ENCODE results near the gene MYOG. TPM values are rescaled to one million over a fixed set of nuclear protein-coding genes. Genes with fewer than 3 reads are reported as not detected.

Gene MYOG
- total RNA-seq, 1 experiment from 2014 or later: not detected

DNA sequence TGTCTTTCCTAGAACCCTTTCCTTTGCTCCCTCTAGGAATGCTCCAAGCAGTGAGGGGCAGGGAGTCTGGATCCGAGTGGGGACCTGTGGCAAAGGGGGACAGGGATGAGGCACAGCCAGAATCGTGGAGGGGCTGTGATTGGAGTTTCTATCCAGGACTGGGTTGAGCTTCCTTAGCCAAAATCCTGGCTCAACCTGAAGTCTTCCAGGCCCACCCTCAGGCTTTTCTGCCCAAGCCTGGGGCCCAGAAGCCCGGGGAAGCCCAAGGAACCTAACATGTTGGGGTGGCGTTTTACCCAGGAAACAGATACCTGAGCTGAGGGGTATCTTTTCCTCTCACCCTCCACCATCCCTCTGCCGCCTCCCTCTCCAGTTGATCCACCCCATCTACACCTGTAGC, 5.4 kb downstream of the MYOG start:
- Mint-ChIP-seq H3K27me3 (ENCODE audit: insufficient read depth, unreplicated experiment) (no peaks in the 10 kb centered on the region), H3K9me3 (ENCODE audit: unreplicated experiment) (no peaks in the 10 kb centered on the region), H3K4me1 (ENCODE audit: low read depth, unreplicated experiment) (no peaks in the 10 kb centered on the region), H3K27ac (ENCODE audit: unreplicated experiment) (no peak overlapping the region), H3K4me3 (ENCODE audit: unreplicated experiment) (no peak overlapping the region), H3K36me3 (ENCODE audit: insufficient read depth, unreplicated experiment) (no peaks in the 10 kb centered on the region)
- TF ChIP-seq, protein P1, sequence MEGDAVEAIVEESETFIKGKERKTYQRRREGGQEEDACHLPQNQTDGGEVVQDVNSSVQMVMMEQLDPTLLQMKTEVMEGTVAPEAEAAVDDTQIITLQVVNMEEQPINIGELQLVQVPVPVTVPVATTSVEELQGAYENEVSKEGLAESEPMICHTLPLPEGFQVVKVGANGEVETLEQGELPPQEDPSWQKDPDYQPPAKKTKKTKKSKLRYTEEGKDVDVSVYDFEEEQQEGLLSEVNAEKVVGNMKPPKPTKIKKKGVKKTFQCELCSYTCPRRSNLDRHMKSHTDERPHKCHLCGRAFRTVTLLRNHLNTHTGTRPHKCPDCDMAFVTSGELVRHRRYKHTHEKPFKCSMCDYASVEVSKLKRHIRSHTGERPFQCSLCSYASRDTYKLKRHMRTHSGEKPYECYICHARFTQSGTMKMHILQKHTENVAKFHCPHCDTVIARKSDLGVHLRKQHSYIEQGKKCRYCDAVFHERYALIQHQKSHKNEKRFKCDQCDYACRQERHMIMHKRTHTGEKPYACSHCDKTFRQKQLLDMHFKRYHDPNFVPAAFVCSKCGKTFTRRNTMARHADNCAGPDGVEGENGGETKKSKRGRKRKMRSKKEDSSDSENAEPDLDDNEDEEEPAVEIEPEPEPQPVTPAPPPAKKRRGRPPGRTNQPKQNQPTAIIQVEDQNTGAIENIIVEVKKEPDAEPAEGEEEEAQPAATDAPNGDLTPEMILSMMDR (IDR thresholded peaks at IDR 0.05; ENCODE audit: insufficient read depth in 1 of 2, low read depth in 1 of 2, low read length in 1 of 2, severe bottlenecking in 1 of 2, unreplicated experiment in 1 of 2): no peak
- intact Hi-C loops (cut with micrococcal nuclease; ENCODE audit: unreplicated experiment): loop anchor here (5.0 kb wide), 1 partner anchor 43 kb away; no protein-coding TSS in a partner anchor
- CTCF ChIA-PET: no interaction called here
- H3K36me3 ChIP-seq (ENCODE audit: control insufficient read depth, insufficient read depth, low read length): no peaks in the 10 kb centered on the region
- POLR2A ChIA-PET: no interaction called here
- BruUV-seq (replicated peaks): no TSS peak
- no peaks in the 10 kb centered on the region for H3K9me3 ChIP-seq
- H3K4me1 ChIP-seq: no peaks in the 10 kb centered on the region
- H3K27me3 ChIP-seq (replicated peaks; ENCODE audit: control insufficient read depth, insufficient read depth, low read length): no peaks in the 10 kb centered on the region
- no peak for DNase-seq
- H3K4me3 ChIP-seq (ENCODE audit: low read depth, low read length): no peak overlapping the region

DNA sequence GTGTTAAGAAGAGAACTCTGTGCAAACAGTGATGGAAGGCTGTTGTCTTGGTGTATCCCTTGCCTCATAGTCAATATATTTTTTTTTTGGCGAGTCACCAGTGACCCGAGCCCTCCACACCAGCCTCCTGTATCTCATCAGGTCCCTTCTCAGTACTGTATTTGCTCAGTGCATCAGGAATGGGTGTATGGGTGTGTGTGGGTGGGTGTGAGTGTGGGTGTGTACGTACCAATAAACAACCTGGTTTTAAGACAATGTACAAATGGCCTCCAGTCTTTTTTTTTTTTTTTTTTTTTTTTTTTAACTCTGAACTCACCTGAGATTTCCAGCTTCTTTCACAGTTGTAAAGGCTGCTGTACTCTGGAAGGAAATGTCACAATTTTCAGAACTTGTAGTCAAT, 7.3 kb downstream of the MYOG start:
- Histone ChIP-seq H3K9me3 (no peaks in the 10 kb centered on the region), H3K27me3 (replicated peaks; ENCODE audit: control insufficient read depth, insufficient read depth, low read length) (no peaks in the 10 kb centered on the region), H3K4me3 (ENCODE audit: low read depth, low read length) (no peak overlapping the region), H3K36me3 (ENCODE audit: control insufficient read depth, insufficient read depth, low read length) (peaks cover 1% of the 10 kb centered on the region; the same call in 1 of the 2 replicates), H3K4me1 (no peaks in the 10 kb centered on the region)
- POLR2A ChIA-PET: no interaction called here
- H3K27me3 Mint-ChIP-seq (ENCODE audit: insufficient read depth, unreplicated experiment): no peaks in the 10 kb centered on the region
- no peaks in the 10 kb centered on the region for H3K36me3 Mint-ChIP-seq (ENCODE audit: insufficient read depth, unreplicated experiment)
- no peak overlapping the region for H3K4me3 Mint-ChIP-seq (ENCODE audit: unreplicated experiment)
- intact Hi-C loops (cut with micrococcal nuclease; ENCODE audit: unreplicated experiment): no loop called here
- H3K9me3 Mint-ChIP-seq (ENCODE audit: unreplicated experiment): no peaks in the 10 kb centered on the region
- BruUV-seq (replicated peaks): no TSS peak
- CTCF ChIA-PET: no interaction called here
- no peaks in the 10 kb centered on the region for H3K4me1 Mint-ChIP-seq (ENCODE audit: low read depth, unreplicated experiment)
- no peak overlapping the region for H3K27ac Mint-ChIP-seq (ENCODE audit: unreplicated experiment)
- TF ChIP-seq, protein P1 (IDR thresholded peaks at IDR 0.05; ENCODE audit: insufficient read depth in 1 of 2, low read depth in 1 of 2, low read length in 1 of 2, severe bottlenecking in 1 of 2, unreplicated experiment in 1 of 2): no peak
- no peak for DNase-seq

DNA sequence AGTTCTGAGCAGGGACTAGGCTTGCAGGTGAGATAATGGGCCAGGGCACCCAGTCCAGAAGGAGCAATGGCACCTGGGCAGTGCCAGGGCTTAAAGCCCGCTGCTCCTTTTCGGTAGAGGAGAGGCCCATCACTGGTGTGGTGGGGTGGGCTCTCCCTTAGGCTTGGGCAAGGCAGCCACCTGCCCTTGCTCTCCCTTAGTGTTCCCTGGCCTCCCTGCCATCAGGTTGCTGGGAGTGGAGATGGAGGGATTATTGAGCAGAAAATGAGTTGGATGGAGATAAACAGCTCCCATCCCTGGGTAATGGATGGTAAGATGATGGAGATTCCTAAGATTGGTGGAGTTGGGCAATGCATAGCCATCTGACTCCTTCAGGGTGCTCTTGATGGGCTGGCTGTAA, 7.9 kb downstream of the MYOG start:
- H3K9me3 Mint-ChIP-seq (ENCODE audit: unreplicated experiment): no peaks in the 10 kb centered on the region
- no peak overlapping the region for H3K4me3 Mint-ChIP-seq (ENCODE audit: unreplicated experiment)
- Histone ChIP-seq H3K4me1 (no peaks in the 10 kb centered on the region), H3K36me3 (ENCODE audit: control insufficient read depth, insufficient read depth, low read length) (peaks cover 1% of the 10 kb centered on the region; the same call in 1 of the 2 replicates), H3K27me3 (replicated peaks; ENCODE audit: control insufficient read depth, insufficient read depth, low read length) (no peaks in the 10 kb centered on the region), H3K9me3 (no peaks in the 10 kb centered on the region), H3K4me3 (ENCODE audit: low read depth, low read length) (no peak overlapping the region)
- no TSS peak for BruUV-seq (replicated peaks)
- DNase-seq: no peak
- TF ChIP-seq, protein P1 (IDR thresholded peaks at IDR 0.05; ENCODE audit: insufficient read depth in 1 of 2, low read depth in 1 of 2, low read length in 1 of 2, severe bottlenecking in 1 of 2, unreplicated experiment in 1 of 2): no peak
- H3K36me3 Mint-ChIP-seq (ENCODE audit: insufficient read depth, unreplicated experiment): no peaks in the 10 kb centered on the region
- H3K27me3 Mint-ChIP-seq (ENCODE audit: insufficient read depth, unreplicated experiment): no peaks in the 10 kb centered on the region
- no peak overlapping the region for H3K27ac Mint-ChIP-seq (ENCODE audit: unreplicated experiment)
- intact Hi-C loops (cut with micrococcal nuclease; ENCODE audit: unreplicated experiment): no loop called here
- ChIA-PET CTCF (no interaction called here), POLR2A (no interaction called here)
- H3K4me1 Mint-ChIP-seq (ENCODE audit: low read depth, unreplicated experiment): no peaks in the 10 kb centered on the region

Measured in Caco-2 (cell line).